HTR-8/SVneo (cell line): ENCODE results near the gene POTEJ.
"Not testable (repeated sequence)": the region's sequence is repeated elsewhere in the genome, so short reads cannot be mapped to it uniquely, and the experiment has no call there.

Experiments
- DNase-seq: peaks from one replicate; pipeline ENCODE4 v3.0.0; 2011; ENCODE audit warnings: low spot score, mixed read lengths; ENCODE audit not compliant: insufficient read length
- FAIRE-seq: peaks from 2 replicates; lab custom pipeline; 2011; peaks lifted over from hg19 to GRCh38; lab: Jason Lieb, UNC

Gene POTEJ

DNA sequence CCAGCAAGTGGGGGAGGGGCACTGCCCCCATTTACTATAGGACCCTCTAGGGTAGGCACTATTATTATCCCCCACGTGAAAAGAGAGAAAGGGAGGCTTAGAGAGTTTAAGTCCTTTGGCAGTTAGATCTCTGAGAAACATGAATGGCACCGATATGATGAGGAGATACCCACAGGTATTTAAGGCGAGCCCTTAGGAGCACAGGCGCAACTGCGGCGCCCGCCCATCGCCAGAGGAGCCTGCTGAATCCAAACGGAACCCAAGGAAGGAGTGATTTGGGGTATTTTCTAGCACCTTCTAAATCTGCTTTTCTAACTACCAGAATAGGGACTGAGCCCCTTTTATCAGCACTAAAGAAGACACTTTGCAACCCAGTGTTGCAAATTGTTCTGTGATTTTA is 11.3 kb upstream of the POTEJ start:
- not testable (repeated sequence) for DNase-seq, FAIRE-seq

DNA sequence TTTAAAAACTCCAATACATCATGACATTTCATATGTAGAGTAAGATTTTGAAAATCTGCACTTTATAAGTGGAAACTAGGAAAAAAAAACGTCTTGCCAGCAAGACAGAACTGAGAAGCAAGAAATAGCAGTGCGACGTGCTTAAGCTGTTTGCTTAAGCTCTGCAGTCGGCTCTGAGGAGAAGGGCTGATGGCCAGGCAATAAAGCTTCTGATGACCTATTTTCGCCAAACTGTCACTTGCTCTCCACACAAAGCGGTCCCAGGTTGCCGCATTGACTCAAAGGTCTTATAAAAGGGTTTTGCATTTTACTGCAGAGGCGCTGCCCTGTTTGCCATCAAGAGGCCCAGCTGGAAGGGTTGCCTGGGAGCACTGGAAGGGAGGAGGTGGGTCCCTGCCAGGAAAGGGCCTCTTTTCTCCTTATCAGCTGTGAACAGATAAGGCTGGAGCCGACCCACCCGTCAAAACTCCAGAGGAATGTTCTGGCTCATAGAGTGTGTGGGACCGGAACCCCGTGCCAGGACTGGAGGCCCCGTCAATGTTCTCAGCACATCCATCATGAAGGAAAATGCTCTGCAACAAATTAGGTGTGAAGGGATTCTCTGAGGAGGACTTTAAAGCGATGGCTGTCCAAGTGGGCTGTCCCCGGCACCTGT is 9.5 kb upstream of the POTEJ start:
- DNase-seq, FAIRE-seq: not testable (repeated sequence)

DNA sequence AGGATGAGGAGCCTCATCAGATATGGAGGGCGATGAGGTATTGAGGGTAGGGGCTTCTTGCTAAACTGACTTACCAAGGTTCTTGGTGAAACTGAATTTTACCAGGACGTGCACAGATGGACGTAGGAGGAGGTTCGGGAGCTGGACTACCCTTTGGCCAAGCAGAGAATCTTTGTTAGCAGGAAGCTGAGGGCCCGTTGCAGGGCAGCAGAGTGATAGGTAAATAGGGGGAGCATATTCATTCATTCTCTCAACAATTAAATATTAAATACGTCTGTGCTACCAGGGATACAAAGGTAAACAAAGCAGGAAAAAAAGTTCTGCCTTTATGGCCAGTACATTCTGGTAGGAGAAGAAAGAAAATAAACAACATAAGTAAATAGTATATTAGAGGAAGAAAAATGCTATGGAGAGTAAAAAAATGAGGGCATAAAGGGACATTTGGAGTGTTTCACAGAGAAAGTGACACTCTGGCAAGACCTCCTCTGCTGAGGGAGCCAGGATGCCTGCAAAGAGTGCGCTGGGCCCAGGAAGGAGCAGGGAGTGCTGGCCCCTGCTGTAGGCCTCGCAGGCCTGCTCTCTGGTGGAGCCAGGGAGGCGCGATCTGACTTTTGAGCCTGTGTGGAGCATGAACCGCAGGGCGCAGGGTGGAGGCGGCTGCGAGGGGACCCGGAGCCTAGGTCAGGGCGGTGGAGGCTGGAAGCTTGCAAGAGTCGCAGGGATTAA is 2.8 kb upstream of the POTEJ start:
- FAIRE-seq, DNase-seq: not testable (repeated sequence)

DNA sequence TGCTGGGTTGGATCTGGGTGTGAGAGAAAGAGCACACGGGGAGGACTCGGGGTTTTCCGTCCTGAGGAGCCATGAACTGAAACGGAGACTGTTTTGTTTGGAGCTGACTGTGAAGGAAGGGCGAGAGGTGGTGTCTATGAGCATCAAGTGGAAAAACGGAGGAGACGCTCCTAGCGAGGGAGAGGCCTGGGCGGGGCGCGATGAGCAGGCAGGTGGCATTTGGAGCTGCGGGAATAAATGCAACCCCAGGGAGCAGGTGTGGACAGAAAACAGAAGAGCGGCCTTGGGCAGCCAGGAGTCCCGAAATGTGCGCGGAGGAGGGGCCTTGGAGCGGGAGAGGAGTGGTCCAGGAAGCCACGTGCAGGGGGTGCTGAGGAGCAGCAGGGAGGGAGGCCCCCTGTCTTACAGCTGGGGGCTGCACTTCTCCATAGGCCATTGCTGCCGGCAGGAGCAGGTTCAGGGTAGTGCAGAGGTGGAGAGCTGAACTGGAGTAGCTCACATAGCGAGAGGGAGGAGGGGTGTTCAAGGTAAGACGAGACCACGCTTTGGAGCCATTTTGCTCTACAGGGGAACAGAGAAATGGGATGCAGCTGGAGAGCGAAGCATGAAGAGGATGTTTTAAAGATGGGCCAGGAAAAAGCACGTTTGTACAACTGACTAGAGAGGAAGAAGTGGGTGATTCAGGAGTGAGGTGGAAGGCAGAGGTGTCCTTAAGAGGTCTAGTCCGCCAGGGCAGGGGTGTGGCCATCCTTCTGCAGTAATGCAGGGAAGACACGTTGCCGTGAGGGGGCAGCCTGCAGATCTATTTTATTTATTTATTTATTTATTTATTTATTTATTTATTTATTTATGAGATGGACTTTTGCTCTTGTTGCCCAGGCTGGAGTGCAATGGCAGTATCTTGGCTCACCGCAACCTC is 2.0 kb upstream of the POTEJ start:
- not testable (repeated sequence) for DNase-seq, FAIRE-seq

DNA sequence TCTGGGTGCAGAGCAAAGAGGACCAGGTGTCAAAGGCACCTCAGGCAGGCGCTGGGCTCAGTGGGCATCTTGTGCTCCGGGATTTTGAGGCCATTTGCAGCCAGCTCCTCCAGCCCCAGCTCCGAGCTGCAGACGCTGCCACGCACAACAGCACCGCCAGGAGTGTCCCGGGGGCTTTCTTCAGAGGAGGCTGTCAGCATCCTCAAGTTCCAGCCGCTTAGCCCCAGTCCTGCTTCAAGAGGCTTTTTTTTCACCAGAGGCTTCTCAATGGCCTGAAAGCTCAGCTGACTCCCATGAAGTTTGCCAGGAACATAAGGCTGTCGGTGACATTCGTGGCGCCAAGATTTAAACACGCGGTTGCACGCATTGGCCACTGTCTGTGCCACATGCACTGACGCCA is 754 bp upstream of the POTEJ start:
- DNase-seq, FAIRE-seq: not testable (repeated sequence)

DNA sequence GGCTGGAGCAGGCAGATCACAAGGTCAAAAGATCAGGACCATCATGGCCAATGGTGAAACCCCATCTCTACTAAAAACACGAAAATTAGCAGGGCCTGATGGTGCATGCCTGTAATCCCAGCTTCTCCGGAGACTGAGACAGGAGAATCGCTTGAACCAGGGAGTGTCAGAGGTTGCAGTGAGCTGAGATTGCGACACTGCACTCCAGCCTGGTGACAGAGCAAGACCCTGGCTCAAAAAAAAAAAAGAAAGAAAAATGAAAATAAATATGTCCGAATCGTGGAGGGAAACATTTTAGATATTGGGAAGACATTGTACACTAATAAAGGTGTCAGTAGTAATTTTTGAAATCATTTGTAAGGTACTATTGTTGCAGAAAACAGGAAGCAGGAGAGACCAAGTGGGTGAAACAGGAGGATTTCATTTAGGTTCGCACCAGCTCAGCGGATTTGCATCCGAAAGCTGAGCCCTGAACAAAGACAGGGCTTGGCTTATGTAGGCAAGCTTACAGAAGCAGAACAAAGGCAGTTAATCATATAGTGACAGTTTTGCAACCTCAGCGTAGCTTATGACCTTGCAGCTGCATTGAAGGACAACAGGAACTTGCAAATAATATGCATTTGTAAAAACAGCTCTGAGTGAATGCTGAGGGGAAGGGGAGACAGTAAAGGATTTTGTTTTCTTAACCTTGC is 17.7 kb downstream of the POTEJ start:
- DNase-seq, FAIRE-seq: not testable (repeated sequence)

DNA sequence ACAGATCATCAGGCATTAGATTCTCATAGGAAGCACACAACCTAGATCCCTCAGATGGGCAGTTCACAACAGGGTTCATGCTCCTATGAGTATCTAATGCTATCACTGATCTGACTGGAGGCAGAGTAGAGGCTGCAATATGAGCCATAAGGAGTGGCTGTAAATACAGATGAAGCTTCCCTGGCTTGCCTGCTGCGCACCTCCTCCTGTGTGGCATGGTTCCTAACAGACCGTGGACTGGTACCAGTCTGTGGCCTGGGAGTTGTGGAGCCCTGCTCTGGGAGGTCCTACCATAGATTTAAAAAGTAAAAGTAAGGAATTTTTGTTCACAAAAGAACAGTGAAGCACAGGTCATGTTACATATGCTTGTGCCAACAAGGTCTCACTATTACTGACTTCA is 27.7 kb downstream of the POTEJ start:
- not testable (repeated sequence) for FAIRE-seq, DNase-seq

DNA sequence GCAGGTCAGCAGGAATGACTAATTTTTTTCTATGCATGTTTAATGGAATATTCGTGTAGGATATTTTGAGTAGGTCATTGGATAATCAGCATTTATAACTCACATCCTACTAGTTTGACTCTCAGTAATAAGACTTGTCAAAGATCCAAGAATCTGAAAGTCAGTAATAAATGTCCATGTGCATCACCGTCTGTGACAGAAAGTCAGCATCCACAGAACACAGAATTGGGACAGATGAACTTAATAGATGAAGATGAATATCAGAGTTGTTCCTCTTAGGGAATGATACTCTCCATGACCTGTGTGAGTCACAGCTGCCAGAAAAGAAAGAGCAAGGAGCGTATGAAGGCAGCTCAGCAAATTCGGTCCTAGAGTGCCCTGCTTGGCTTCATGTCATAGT is 30.4 kb downstream of the POTEJ start:
- not testable (repeated sequence) for DNase-seq, FAIRE-seq

DNA sequence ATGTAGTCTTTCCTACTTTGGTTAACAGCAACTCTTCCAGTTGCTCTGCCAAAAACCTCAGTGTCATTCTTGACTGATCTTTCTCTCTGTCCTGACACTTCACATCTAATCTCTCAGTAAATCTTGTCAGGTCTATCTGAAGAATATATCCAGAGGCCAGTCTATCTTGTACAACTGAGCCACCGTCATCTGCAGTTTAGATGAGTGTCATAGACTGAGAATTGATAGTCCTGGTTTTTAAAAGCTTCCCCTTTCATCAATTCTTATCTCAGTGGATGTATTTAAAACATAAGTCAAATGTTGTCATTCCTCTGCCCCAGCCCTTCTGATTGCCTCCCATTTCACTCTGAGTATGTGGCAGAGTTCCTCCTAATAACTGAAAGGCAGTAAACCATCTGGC is 38.0 kb downstream of the POTEJ start:
- not testable (repeated sequence) for DNase-seq, FAIRE-seq

DNA sequence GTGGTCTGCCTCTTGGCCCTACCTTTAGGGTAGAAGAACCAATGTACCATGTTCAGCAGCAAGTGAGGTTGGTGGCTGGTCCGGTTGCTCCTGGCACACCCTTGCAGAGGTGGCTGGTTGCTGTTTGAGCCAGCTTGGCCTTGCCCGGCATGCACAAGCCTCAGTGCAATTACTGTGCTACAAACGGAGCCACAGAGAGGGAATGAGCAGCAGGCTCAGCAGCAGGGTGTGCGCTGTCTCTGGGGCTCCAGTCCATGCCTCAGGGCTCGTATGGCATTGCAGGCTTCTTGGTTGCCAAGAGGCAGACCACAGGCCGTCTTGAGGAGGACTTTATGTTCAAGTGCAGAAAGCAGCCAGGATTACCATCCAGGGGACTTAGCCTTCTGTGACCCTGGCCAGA is 53.3 kb downstream of the POTEJ start:
- FAIRE-seq, DNase-seq: not testable (repeated sequence)

DNA sequence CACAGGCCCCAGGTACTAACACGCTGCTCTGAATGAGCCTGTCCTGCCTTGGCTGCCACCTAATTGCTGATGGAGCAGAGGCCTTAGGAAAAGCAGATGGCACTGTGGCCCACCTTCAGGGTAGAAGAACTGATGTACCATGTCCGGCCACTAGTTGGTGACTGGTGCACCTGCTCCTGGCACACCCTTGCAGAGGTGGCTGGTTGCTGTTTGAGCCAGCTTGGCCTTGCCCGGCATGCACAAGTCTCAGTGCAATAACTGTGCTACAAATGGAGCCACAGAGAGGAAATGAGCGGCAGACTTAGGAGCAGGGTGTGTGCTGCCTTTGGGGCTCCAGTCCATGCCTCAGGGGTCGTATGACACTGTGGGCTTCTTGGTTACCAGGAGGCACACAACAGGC is 54.4 kb downstream of the POTEJ start:
- DNase-seq, FAIRE-seq: not testable (repeated sequence)

DNA sequence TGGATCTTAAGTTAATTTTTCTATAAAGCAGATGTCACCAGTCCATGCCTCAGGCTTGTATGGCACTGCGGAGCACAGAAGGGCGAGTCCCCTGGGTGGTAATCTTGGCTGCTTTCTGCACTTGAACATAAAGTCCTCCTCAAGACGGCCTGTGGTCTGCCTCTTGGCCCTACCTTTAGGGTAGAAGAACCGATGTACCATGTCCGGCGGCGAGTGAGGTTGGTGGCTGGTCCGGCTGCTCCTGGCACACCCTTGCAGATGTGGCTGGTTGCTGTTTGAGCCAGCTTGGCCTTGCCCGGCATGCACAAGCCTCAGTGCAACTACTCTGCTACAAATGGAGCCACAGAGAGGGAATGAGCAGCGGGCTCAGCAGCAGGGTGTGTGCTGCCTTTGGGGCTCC is 56.3 kb downstream of the POTEJ start:
- not testable (repeated sequence) for FAIRE-seq, DNase-seq

DNA sequence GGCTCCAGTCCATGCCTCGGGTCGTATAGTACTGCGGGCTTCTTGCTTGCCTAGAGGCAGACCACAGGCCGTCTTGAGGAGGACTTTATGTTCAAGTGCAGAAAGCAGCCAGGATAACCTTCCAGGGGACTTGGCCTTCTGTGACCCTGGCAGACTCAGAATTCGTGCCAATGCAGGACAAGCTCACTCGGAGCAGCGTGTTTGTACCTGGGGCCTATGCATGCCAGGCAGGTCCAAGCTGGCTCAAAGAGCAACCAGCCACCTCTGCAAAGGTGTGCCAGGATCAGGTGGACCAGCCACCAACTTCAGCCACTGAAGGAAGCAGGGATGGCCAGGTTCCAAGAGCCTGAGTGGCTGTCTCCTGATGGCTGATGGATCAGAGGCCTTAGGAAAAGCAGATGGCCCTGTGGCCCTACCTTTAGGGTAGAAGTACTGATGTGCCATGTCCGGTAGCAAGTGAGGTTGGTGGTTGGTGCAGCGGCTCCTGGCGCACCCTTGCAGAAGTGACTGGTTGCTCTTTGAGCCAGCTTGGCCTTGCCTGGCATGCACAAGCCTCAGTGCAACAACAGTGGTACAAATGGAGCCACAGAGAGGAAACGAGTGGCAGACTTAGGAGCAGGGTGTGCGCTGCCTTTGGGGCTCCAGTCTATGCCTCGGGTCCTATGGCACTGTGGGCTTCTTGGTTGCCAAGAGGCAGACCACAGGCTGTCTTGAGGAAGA is 58.9 kb downstream of the POTEJ start:
- DNase-seq, FAIRE-seq: not testable (repeated sequence)

DNA sequence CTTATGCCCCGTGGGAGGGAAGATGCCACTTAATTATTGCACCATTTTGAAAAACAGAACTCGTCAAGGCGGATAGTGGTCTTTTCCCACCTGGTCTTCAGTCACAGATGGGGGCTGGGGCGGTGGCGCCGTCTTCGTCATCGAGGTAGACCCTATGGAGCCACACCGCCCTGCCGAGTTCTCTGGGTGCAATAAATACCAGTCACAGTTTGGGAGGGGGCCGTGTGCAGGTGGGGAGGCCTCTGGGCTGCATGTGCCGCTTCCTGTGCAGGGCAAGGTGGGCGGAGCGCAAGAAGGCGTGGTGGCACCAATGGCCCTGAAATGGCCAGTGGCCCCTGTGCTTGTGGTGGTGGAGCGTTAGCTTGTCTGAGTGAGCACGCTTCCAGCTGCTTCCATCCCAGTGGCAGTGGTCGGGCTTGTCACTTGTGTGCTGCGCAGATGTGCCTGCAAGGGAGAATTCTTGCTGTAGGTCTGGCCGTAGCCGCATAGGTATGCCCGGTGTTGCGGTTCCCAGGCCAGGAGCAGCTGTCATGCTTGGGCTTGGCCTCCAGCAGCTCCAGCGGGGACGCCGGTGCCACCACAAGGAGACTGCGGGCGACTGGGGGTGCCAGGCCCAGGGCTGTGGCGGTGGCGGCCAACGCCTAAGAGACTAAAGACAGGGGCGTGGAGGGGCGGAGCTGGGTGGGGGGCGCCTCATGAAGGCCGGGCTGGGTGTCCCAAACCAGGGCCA is 81.0 kb downstream of the POTEJ start:
- not testable (repeated sequence) for DNase-seq, FAIRE-seq

DNA sequence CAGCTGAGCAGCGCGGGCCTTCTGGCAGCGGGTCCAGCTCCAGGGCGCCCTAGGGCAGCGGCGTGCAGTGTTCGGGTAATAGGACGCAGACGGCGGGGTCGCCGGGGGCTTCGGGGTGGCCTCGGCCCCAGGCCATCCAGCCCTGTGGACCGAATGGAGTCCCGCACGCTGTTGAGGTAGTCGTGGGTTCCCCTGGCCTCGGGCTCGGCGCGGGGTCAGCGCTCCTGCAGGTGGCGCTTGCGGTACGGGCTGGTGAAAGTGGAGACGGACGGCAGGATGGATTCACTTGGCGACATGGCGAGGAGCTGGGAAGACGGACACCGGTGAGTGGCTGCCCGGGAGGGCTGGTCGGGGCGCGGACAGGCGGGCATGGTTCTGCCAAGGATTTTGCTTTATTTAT is 82.2 kb downstream of the POTEJ start:
- not testable (repeated sequence) for DNase-seq, FAIRE-seq

DNA sequence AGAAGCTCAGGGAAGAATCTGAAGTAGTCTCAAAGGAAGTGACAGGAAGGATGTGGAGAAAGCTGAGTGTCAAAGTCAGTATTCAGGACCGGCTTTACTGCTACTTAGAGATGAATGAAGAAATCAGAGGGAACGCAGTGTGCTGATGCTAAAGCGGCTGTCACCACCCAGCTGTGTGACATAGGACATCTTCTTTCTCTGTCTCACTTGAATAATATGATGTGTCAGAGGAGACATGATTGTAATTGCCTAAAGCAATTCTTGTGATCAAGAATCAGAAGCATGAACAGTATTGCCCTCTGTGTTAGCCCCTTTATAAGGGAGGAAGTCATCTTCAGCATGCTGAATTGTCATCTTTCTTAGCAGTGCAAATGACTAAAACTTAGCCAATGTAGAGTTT is 92.0 kb downstream of the POTEJ start:
- not testable (repeated sequence) for DNase-seq, FAIRE-seq
